ENCODE data around the gene SEM1.
"Not testable (repeated sequence)": the region's sequence is repeated elsewhere in the genome, so short reads cannot be mapped to it uniquely, and the experiment has no call there.

The SEM1 gene

GRCh38 chr7:96658022-96658412 lies 51.6 kb downstream of the SEM1 start:
- no peak for DNase-seq

DNA sequence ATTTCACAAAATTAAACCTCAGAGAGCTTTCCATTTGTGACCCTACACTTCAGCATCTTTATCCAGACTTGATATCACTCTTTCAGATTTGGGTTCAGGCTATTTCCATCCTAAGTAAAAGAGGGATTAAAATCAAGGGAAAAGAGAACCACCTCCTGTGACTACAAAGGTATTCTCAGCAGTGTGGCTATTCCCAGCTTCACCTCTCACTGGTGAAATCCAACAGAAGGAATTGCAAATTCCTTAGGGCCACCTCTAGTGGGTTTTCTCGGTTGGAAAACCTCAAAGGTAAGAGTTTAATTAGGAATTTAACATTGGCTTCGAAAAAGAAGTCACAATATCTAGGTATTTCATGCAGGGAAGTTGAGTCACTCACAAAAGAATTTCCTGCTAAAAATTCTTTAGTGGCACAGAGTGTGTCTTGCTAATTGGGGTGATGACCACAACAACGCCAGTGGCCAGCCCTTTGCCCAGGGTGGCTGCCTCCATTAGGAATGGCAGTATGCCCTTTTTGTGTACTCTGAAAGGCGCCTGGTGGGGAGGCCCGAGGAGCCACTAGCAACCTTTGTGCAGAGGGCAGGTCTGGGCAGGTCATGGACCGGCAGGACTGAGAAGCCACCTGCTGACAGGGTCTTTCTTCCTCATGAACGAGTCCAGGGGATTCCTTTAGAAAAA lies 52.2 kb downstream of the SEM1 start:
- no peak for DNase-seq

GRCh38 chr7:96655956-96656355 lies 53.7 kb downstream of the SEM1 start:
- DNase-seq = no peak

DNA sequence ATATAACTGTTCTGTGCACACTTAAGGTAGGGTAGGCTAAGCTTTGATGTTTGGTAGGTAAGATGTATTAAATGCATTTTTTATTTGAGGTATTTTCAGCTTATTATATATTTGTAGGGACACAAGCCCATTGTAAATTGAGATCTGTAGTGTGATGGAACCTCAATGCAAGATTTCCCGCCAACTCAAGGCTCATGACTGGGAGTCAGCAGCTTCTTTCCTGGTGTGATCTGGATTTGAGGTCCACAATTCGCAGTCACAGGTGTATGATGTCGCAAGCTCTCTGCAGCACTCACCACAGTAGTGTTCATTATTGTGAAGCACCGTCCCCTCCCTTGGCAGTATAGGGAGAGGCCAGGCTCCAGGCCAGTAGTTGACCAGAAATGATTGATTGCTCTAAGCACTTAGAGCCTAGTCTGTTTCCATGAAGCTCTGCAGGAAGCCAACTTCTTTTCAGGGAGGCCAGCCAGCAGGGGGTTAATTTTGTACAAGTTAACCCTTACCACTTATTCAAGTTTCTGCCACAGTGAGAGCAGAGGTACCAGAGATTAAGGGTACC lies 54.9 kb downstream of the SEM1 start:
- DNase-seq = no peak

DNA sequence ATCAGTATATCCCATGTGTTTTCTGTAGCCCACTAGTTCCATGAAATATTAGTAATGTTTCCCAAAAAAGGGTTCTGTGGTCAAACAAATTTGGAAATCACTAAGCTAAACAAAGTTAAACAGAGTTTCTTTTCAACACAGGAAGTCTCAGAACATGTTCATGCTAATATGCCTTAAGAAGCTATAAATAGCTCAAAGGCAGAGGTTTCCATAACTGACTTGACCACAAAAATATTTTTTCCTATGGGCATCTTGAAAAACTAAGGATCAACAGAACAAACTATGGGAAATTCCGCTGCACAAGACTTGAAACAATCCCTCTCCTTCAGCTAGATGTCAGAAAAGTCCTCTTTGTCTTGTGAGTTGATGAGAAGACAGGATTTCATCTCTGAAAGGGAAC lies 59.7 kb downstream of the SEM1 start:
- peak; percentile 16 for DNase-seq

DNA sequence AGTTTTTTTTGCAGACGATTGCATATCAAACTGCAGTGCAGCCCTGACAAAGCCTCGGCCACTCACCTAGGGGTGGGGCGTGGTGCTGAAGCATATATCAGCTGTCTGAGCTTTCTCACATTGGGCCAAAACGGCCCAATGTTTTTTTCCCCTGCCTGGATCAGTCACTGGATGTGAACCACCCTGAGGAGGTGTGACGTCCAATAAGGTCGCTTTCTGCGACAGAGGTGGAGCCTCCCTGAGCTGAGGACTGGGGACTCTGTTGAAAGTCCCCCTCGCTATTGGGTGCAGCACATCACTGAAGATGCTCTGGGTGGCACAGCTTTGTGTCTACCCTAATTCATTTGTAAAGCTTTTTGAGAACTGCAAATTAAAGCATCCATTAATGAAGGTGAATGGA lies 60.9 kb downstream of the SEM1 start:
- DNase-seq = no peak

DNA sequence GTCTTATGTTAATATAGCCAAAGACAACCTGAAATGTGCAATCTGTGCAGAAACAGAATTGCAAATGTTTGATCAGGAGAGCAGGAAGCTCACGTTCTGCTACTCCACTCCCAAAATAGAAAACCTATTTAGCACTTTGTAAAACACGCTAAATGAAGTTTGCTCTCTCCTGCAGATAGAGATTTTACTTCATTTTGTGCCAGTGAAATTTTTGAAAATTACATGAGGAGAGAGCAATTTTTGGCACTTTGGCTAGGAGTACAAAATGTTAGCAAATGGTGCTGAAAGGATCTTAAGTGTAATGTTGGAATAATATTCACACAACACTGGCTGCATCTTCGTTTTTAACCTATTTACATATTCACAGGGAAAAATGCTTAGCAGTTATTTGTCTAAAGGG lies 61.9 kb downstream of the SEM1 start:
- no peak for DNase-seq

DNA sequence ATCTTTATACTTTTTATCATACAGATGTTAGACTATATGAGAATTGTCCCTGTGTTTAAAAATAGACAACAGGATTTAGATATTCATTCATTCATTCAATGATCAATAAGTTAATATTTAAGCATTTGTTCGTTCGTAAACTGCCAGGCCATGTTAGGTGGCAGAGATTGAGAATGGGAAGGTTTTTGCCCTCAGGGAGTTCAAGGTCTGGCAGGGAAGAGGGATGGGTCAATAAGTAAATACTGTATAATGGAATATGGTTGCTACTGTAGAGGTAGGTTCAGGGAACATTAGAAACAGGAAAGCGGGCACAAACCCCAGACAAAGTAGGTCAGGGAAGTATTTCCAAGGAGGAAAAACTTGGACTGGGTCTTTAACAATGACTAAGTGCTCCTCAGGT lies 64.6 kb downstream of the SEM1 start:
- DNase-seq = no peak

DNA sequence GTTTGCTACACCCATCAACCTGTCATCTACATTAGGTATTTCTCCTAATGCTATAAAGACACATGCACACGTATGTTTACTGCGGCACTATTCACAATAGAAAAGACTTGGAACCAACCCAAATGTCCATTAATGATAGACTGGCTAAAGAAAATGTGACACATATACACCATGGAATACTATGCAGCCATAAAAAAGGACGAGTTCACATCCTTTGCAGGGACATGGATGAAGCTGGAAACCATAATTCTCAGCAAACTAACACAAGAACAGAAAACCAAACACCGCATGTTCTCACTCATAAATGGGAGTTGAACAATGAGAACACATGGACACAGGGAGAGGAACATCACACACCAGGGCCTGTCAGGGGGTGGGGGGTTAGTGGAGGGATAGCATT lies 66.2 kb downstream of the SEM1 start:
- not testable (repeated sequence) for DNase-seq

GRCh38 chr7:96640054-96640453 lies 69.6 kb downstream of the SEM1 start:
- no peak for DNase-seq

Data from fibroblast of skin of abdomen (primary cell).